ENCODE measurements around the gene MRPS27.
A peak's percentile ranks its signal among the peaks of the same experiment; 100 is the strongest.

The MRPS27 gene

GRCh38 chr5:72237879-72238278 lies 82.2 kb downstream of the MRPS27 start:
- no peak overlapping the region for H3K4me3 ChIP-seq (ENCODE audit: low read length)
- DNase-seq (ENCODE audit: low read depth) = peak; percentile 23
- TF ChIP-seq, protein P1, sequence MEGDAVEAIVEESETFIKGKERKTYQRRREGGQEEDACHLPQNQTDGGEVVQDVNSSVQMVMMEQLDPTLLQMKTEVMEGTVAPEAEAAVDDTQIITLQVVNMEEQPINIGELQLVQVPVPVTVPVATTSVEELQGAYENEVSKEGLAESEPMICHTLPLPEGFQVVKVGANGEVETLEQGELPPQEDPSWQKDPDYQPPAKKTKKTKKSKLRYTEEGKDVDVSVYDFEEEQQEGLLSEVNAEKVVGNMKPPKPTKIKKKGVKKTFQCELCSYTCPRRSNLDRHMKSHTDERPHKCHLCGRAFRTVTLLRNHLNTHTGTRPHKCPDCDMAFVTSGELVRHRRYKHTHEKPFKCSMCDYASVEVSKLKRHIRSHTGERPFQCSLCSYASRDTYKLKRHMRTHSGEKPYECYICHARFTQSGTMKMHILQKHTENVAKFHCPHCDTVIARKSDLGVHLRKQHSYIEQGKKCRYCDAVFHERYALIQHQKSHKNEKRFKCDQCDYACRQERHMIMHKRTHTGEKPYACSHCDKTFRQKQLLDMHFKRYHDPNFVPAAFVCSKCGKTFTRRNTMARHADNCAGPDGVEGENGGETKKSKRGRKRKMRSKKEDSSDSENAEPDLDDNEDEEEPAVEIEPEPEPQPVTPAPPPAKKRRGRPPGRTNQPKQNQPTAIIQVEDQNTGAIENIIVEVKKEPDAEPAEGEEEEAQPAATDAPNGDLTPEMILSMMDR (IDR thresholded peaks at IDR 0.05; ENCODE audit: insufficient read depth, low read depth, low read length, missing control alignments) = no peak

- TF ChIP-seq, protein P1 (IDR thresholded peaks at IDR 0.05; ENCODE audit: insufficient read depth, low read depth, low read length, missing control alignments) = no peak
- H3K4me3 ChIP-seq (ENCODE audit: low read length) = no peak overlapping the region
- no peak for DNase-seq (ENCODE audit: low read depth)
These were observed 82.6 kb downstream of the MRPS27 start for GRCh38 chr5:72237415-72237814.

DNA sequence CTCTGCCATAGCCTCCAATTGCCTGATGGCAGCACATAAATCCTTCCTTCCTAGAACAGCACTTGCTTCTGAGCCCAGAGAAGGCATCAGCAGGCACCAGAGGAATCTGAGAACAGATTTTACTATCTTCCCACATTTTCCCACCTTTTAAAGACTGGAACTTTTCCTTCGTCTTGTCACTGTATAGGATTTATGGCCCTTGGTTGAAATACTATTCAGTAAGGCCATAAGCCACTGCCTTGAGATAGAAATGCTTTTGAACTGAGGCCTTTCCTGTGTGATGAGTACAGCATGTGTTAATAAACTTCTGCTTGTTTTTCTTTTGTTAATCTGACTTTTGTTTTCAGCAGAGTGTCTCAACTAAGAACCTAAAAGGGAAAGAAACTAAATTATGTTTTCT lies 84.3 kb downstream of the MRPS27 start:
- TF ChIP-seq, protein P1 (IDR thresholded peaks at IDR 0.05; ENCODE audit: insufficient read depth, low read depth, low read length, missing control alignments) = no peak
- no peak for DNase-seq (ENCODE audit: low read depth)

DNA sequence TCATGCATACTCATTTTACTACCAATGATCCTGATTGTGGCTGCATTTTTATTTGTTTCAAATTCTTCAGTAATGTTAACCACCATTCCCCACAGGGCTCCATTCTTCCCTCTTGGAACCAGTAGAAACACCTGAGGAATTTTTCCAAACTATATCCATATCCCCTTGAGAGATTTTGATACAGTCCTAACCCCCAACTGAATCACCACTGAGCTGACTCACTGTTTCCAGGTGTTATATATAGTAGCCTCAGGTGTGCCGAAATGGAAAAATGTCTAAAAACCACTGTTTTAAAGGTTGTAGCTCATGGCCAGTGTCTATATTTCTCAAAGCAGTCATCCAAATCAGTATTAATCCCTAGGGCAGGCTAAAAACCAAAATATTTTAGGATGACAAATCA lies 85.2 kb downstream of the MRPS27 start:
- TF ChIP-seq, protein P1 (IDR thresholded peaks at IDR 0.05; ENCODE audit: insufficient read depth, low read depth, low read length, missing control alignments) = no peak
- peak; percentile 55 for DNase-seq (ENCODE audit: low read depth)
- H3K4me3 ChIP-seq (ENCODE audit: low read length) = no peak overlapping the region

More for the DNA sequence above, 84.3 kb downstream of the MRPS27 start:
- no peak overlapping the region for H3K4me3 ChIP-seq (ENCODE audit: low read length)

- no peak overlapping the region for H3K4me3 ChIP-seq (ENCODE audit: low read length)
- TF ChIP-seq, protein P1 (IDR thresholded peaks at IDR 0.05; ENCODE audit: insufficient read depth, low read depth, low read length, missing control alignments) = no peak
- peak; percentile 90 for DNase-seq (ENCODE audit: low read depth)
These were observed 85.8 kb downstream of the MRPS27 start for GRCh38 chr5:72234265-72234700.

GRCh38 chr5:72233835-72234234 lies 86.2 kb downstream of the MRPS27 start:
- no peak overlapping the region for H3K4me3 ChIP-seq (ENCODE audit: low read length)
- TF ChIP-seq, protein P1 (IDR thresholded peaks at IDR 0.05; ENCODE audit: insufficient read depth, low read depth, low read length, missing control alignments) = no peak
- DNase-seq (ENCODE audit: low read depth) = no peak

GRCh38 chr5:72232838-72233237 lies 87.2 kb downstream of the MRPS27 start:
- DNase-seq (ENCODE audit: low read depth) = no peak
- H3K4me3 ChIP-seq (ENCODE audit: low read length) = no peak overlapping the region
- TF ChIP-seq, protein P1 (IDR thresholded peaks at IDR 0.05; ENCODE audit: insufficient read depth, low read depth, low read length, missing control alignments) = no peak
